Peyer's patch (tissue), 4 donors: Measurements from ENCODE around the gene PASD1. TPM values are rescaled to one million over a fixed set of nuclear protein-coding genes. Genes with fewer than 3 reads are reported as not detected.
"Not testable (repeated sequence)": the region's sequence is repeated elsewhere in the genome, so short reads cannot be mapped to it uniquely, and the experiment has no call there.

Source experiments
- DNase-seq, 3 donors: peaks; one replicate each; pipeline ENCODE4 v3.0.0-alpha.2; 2017 to 2019
- H3K27ac ChIP-seq, 4 donors: fragments of 200-600 bp; sonication (generic); one replicate each; pipeline ENCODE4 v1.5.1; 2016 to 2019
- H3K27me3 ChIP-seq, 2 donors: fragments of 200-600 bp; sonication (generic); one replicate each; pipeline ENCODE4 v1.5.1; 2019
- H3K36me3 ChIP-seq, 3 donors: fragments of 200-600 bp; sonication (generic); one replicate each; pipeline ENCODE4 v1.5.1; 2016 to 2019
- H3K4me1 ChIP-seq, 4 donors: fragments of 200-600 bp; sonication (generic); one replicate each; pipeline ENCODE4 v1.5.1; 2016 to 2019
- H3K4me3 ChIP-seq, 4 donors: fragments of 200-600 bp; sonication (generic); 1 replicate in 3 of 4; 2 replicates in 1 of 4; pipeline ENCODE4 v1.5.1; 2016 to 2019; ENCODE audit warnings: mild to moderate bottlenecking in 1 of 4
- H3K9me3 ChIP-seq, 4 donors: fragments of 200-600 bp; sonication (generic); one replicate each; pipeline ENCODE4 v1.5.1; 2016 to 2019; ENCODE audit warnings: mild to moderate bottlenecking in 1 of 4
- CTCF ChIP-seq, 6 experiments: fragments of 450-650 bp in 4 of 6; fragments of 200-600 bp in 2 of 6; sonication (generic) in 1 of 6; IDR thresholded peaks; one replicate each; pipeline ENCODE4 v1.5.1; 2017 to 2019; ENCODE audit warnings: antibody characterized with exemption in 6 of 6, mild to moderate bottlenecking in 3 of 6, moderate library complexity in 1 of 6
- POLR2A ChIP-seq, 2 donors: fragments of 450-650 bp; IDR thresholded peaks; one replicate each; pipeline ENCODE4 v1.5.1; 2017; ENCODE audit warnings: antibody characterized with exemption in 2 of 2, mild to moderate bottlenecking in 2 of 2, moderate library complexity in 2 of 2
- total RNA-seq, 4 donors: library from RNA; depleted of rRNA; stranded (reverse); fragments of >200 nt; gene quantifications; one replicate each; pipeline ENCODE4 v1.1.0, GENCODE V29; 2016

PASD1 gene
- total RNA-seq, 4 donors from 2014 or later = not detected

- DNase-seq = no peak
- no peaks in the 10 kb centered on the region for H3K4me1 ChIP-seq
- no peaks in the 10 kb centered on the region for H3K9me3 ChIP-seq
- H3K4me3 ChIP-seq = no peak overlapping the region
- no peaks in the 10 kb centered on the region for H3K36me3 ChIP-seq
- no peaks in the 10 kb centered on the region for H3K27me3 ChIP-seq
- no peak for TF ChIP-seq CTCF (IDR thresholded peaks at IDR 0.05)
- H3K27ac ChIP-seq = no peak overlapping the region
Observed at GRCh38 chrX:151564035-151564434, 560 bp downstream of the PASD1 start.

- H3K27ac ChIP-seq, H3K27me3 ChIP-seq, H3K9me3 ChIP-seq, DNase-seq, H3K4me3 ChIP-seq, H3K4me1 ChIP-seq, H3K36me3 ChIP-seq: not testable (repeated sequence)
Observed at GRCh38 chrX:151566872-151567271, 3.4 kb downstream of the PASD1 start.

- Histone ChIP-seq H3K9me3 (no peaks in the 10 kb centered on the region), H3K27ac (no peak overlapping the region), H3K4me1 (no peaks in the 10 kb centered on the region), H3K27me3 (no peaks in the 10 kb centered on the region), H3K4me3 (no peak overlapping the region), H3K36me3 (no peaks in the 10 kb centered on the region)
- DNase-seq = no peak
- TF ChIP-seq CTCF (IDR thresholded peaks at IDR 0.05) (no peak), POLR2A (IDR thresholded peaks at IDR 0.05) (no peak)
Observed at GRCh38 chrX:151570561-151570960, 7.1 kb downstream of the PASD1 start.

- DNase-seq, H3K27me3 ChIP-seq, H3K4me1 ChIP-seq, H3K27ac ChIP-seq, H3K9me3 ChIP-seq, H3K4me3 ChIP-seq, H3K36me3 ChIP-seq: not testable (repeated sequence)
Observed at GRCh38 chrX:151593384-151593783, 29.9 kb downstream of the PASD1 start.

GRCh38 chrX:151596282-151596681 is 32.8 kb downstream of the PASD1 start:
- no peaks in the 10 kb centered on the region for H3K27me3 ChIP-seq
- no peak overlapping the region for H3K4me3 ChIP-seq
- no peaks in the 10 kb centered on the region for H3K4me1 ChIP-seq
- TF ChIP-seq POLR2A (IDR thresholded peaks at IDR 0.05) (no peak), CTCF (IDR thresholded peaks at IDR 0.05) (no peak)
- no peaks in the 10 kb centered on the region for H3K36me3 ChIP-seq
- no peaks in the 10 kb centered on the region for H3K9me3 ChIP-seq
- no peak for DNase-seq
- no peak overlapping the region for H3K27ac ChIP-seq

- Histone ChIP-seq H3K27ac (no peak overlapping the region), H3K27me3 (no peaks in the 10 kb centered on the region), H3K9me3 (no peaks in the 10 kb centered on the region), H3K4me3 (no peak overlapping the region), H3K4me1 (no peaks in the 10 kb centered on the region), H3K36me3 (no peaks in the 10 kb centered on the region)
- TF ChIP-seq POLR2A (IDR thresholded peaks at IDR 0.05) (no peak), CTCF (IDR thresholded peaks at IDR 0.05) (no peak)
- DNase-seq = no peak
Observed at GRCh38 chrX:151604931-151605330, 41.5 kb downstream of the PASD1 start.

- Histone ChIP-seq H3K27me3 (no peaks in the 10 kb centered on the region), H3K36me3 (no peaks in the 10 kb centered on the region), H3K4me3 (no peak overlapping the region), H3K9me3 (no peaks in the 10 kb centered on the region), H3K27ac (no peak overlapping the region), H3K4me1 (no peaks in the 10 kb centered on the region)
- TF ChIP-seq CTCF (IDR thresholded peaks at IDR 0.05) = no peak
- no peak for TF ChIP-seq POLR2A (IDR thresholded peaks at IDR 0.05)
- no peak for DNase-seq
Observed at GRCh38 chrX:151609222-151609621, 45.7 kb downstream of the PASD1 start.
